ENCODE results near the gene MARK2. TPM values are rescaled to one million over a fixed set of nuclear protein-coding genes. Genes with fewer than 3 reads are reported as not detected.

Gene MARK2
- total and polyA plus RNA-seq, 8 donors = 8.8 to 128 (median 19.3) TPM

DNA sequence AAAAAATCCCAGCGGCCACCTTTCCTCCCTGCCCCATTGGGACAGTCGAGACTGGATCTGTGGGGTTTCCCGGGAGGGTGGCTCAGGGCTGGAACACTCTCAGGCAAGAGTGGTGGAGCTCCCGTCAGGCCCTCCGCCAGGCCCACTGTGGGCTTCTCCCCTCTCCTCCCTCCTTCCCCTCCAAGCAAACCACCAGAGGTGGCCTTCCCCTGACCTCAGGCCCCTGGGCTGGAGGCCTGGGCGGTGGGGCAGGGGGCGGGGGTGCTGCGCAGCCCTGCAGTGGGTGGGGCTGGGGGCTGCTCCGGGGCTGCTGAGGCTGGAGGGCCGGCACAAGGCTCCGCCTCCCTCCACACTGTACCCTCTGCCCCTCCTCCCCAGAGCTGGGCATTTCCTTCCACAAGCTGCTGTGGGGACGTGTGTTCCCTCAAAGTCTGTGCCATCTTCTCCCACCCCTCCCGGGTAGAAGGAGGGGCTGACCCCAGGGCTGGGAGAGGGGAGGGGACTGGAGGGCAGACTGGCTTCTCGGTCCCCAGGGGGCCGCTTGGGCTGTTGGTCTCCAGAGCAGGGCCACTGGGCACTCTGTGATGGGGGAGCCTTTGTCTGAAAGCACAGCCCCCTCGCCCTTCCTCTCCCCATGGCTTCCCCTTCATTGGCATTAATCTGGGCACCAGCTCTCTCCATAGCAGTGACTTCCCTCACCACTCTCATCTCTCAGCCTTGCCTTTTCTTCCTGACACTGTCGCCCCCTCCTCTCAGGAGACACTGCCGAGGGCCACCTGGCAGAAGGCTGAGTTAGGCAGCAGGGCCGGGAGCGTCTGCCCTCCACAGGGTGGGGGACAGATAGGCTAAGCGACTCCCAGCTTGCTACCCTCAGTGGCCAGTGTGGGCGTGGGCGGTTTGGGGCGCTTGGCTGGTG is 70.9 kb downstream of the MARK2 start:
- TF ChIP-seq POLR2AphosphoS5 (IDR thresholded peaks at IDR 0.05) (no peak), POLR2A (IDR thresholded peaks at IDR 0.05) (no peak), EP300 (IDR thresholded peaks at IDR 0.05) (no peak)
- TF ChIP-seq, protein P1, sequence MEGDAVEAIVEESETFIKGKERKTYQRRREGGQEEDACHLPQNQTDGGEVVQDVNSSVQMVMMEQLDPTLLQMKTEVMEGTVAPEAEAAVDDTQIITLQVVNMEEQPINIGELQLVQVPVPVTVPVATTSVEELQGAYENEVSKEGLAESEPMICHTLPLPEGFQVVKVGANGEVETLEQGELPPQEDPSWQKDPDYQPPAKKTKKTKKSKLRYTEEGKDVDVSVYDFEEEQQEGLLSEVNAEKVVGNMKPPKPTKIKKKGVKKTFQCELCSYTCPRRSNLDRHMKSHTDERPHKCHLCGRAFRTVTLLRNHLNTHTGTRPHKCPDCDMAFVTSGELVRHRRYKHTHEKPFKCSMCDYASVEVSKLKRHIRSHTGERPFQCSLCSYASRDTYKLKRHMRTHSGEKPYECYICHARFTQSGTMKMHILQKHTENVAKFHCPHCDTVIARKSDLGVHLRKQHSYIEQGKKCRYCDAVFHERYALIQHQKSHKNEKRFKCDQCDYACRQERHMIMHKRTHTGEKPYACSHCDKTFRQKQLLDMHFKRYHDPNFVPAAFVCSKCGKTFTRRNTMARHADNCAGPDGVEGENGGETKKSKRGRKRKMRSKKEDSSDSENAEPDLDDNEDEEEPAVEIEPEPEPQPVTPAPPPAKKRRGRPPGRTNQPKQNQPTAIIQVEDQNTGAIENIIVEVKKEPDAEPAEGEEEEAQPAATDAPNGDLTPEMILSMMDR (IDR thresholded peaks at IDR 0.05) = no peak
- DNase-seq = peak in 1 of 2 donors; percentile 75
- peaks cover 4 to 32% (median 16%) of the 10 kb centered on the region in 4 donors for H3K4me1 ChIP-seq
- no peaks in the 10 kb centered on the region for H3K9me3 ChIP-seq
- H3K36me3 ChIP-seq = peaks cover 42 to 74% (median 61%) of the 10 kb centered on the region in 4 donors
- intact Hi-C loops (cut with DNase I; ENCODE audit: low total_unique reads) = no loop called here
- H3K27me3 ChIP-seq = no peaks in the 10 kb centered on the region
- no peak overlapping the region for H3K4me3 ChIP-seq
- WGBS, 5 donors = 68 to 79% (median 73%) methylated on average over 21 to 24 of the region's 24 CpGs
- H3K27ac ChIP-seq = peak overlapping the region in 1 of 5 donors; percentile 66

DNA sequence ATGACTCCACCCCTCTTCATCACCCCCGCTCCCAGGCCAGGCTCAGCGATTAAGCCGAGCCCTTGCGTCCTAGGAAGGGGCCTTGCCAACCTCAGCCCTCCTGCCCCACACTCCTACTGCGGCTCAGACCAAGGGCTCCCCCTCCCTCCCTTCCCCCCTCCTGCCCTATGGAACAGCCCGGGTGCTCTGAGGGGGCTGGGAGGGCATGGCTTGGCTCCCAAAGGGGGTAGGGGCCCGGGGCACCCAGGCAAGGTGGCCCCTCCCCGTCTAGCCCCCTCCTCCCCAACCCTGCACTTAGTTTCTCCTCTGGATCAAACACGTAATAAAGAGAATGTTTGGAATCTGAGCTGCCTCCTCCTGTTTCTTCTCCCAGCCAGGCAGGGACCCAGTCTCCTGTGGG is 71.8 kb downstream of the MARK2 start:
- peaks cover 0 to 8% (median 0%) of the 10 kb centered on the region in 3 donors for H3K27me3 ChIP-seq
- intact Hi-C loops (cut with DNase I; ENCODE audit: low total_unique reads) = no loop called here
- peak overlapping the region in 1 of 5 donors; percentile 66 for H3K27ac ChIP-seq
- H3K4me3 ChIP-seq = no peak overlapping the region
- H3K36me3 ChIP-seq = peaks cover 34 to 66% (median 53%) of the 10 kb centered on the region in 4 donors
- TF ChIP-seq EP300 (IDR thresholded peaks at IDR 0.05) (no peak), POLR2AphosphoS5 (IDR thresholded peaks at IDR 0.05) (no peak), POLR2A (IDR thresholded peaks at IDR 0.05) (no peak)
- TF ChIP-seq, protein P1 (IDR thresholded peaks at IDR 0.05) = no peak
- peaks cover 7 to 37% (median 23%) of the 10 kb centered on the region in 4 donors for H3K4me1 ChIP-seq
- 69 to 81% (median 70%) methylated on average over 9 of the region's 9 CpGs for WGBS, 5 donors
- H3K9me3 ChIP-seq = no peaks in the 10 kb centered on the region
- no peak for DNase-seq

DNA sequence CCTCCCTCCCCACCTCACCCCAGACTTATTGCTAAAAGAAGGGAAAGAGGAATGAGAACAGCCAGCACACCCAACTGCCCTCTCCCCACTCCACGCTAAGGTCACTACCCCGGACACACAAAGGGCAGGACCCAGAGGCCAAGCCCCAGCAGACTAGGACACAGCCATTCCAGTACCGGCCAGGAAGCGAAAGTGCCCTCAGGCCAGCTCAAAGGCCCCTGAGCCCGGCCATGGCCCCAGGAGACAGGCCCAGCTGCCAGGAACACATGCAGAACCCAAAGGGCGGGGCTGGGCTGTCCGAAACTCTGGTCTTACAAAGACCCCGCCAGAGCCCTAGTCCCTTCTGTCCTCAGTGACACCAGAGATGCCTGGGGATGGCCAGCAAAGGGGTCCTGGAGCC is 72.5 kb downstream of the MARK2 start:
- 66 to 97% (median 84%) methylated on average over 4 to 8 of the region's 8 CpGs for WGBS, 5 donors
- H3K4me3 ChIP-seq = no peak overlapping the region
- H3K36me3 ChIP-seq = peaks cover 29 to 58% (median 45%) of the 10 kb centered on the region in 4 donors
- H3K4me1 ChIP-seq = peaks cover 15 to 45% (median 30%) of the 10 kb centered on the region in 4 donors
- TF ChIP-seq, protein P1 (IDR thresholded peaks at IDR 0.05) = no peak
- TF ChIP-seq POLR2A (IDR thresholded peaks at IDR 0.05) (no peak), POLR2AphosphoS5 (IDR thresholded peaks at IDR 0.05) (no peak), EP300 (IDR thresholded peaks at IDR 0.05) (no peak)
- intact Hi-C loops (cut with DNase I; ENCODE audit: low total_unique reads) = no loop called here
- no peaks in the 10 kb centered on the region for H3K9me3 ChIP-seq
- peaks cover 0 to 15% (median 0%) of the 10 kb centered on the region in 3 donors for H3K27me3 ChIP-seq
- no peak overlapping the region for H3K27ac ChIP-seq
- no peak for DNase-seq

DNA sequence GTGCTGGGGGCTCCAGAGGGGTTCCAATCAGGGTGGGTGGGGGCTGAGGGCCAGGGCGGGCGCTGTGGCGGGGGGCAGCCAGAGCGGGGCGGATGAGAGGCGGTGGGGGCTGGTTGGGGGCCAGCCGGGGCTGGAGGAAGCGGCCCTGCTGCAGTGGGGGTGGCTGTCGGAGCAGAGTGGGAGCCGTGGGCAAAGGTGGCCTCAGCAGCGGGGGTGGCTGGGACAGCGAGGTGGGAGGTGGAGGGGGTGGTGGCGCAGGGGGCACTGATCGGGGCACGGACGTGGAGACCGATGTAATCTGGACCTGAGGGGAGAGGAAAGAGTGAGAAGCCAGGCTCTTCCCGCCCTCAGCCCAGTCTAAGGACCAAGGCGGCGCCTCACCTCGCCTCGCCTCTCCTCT is 73.0 kb downstream of the MARK2 start:
- Histone ChIP-seq H3K4me1 (peaks cover 18 to 48% (median 33%) of the 10 kb centered on the region in 4 donors), H3K27me3 (peaks cover 0 to 18% (median 0%) of the 10 kb centered on the region in 3 donors), H3K9me3 (no peaks in the 10 kb centered on the region), H3K36me3 (peaks cover 27 to 54% (median 41%) of the 10 kb centered on the region in 4 donors), H3K27ac (no peak overlapping the region), H3K4me3 (no peak overlapping the region)
- no peak for DNase-seq
- TF ChIP-seq POLR2A (IDR thresholded peaks at IDR 0.05) (no peak), EP300 (IDR thresholded peaks at IDR 0.05) (no peak), POLR2AphosphoS5 (IDR thresholded peaks at IDR 0.05) (no peak)
- TF ChIP-seq, protein P1 (IDR thresholded peaks at IDR 0.05) = no peak
- intact Hi-C loops (cut with DNase I; ENCODE audit: low total_unique reads) = no loop called here
- 89 to 96% (median 91%) methylated on average over 16 to 22 of the region's 22 CpGs for WGBS, 5 donors
